ENCODE measurements around the gene JAK2. TPM values are rescaled to one million over a fixed set of nuclear protein-coding genes. Genes with fewer than 3 reads are reported as not detected.

The JAK2 gene
- polyA plus RNA-seq, 1 of the 3 experiments (the other 2 are of a cell fraction) = 1.3 TPM

DNA sequence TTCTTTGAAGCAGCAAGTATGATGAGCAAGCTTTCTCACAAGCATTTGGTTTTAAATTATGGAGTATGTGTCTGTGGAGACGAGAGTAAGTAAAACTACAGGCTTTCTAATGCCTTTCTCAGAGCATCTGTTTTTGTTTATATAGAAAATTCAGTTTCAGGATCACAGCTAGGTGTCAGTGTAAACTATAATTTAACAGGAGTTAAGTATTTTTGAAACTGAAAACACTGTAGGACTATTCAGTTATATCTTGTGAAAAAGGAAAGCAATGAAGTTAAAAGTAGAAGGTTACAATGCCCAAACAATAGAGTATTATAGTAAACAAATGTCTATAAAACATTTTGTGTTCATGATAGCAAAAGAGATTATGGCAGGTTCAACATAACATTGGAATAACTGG, 88.6 kb downstream of the JAK2 start:
- H3F3A ChIP-seq (replicated peaks; ENCODE audit: insufficient read depth) = no peaks in the 10 kb centered on the region
- no peak overlapping the region for H3K27ac ChIP-seq (ENCODE audit: low read depth in 2 of 2, low read length in 1 of 2)
- H3K27me3 ChIP-seq (ENCODE audit: insufficient read depth) = no peaks in the 10 kb centered on the region
- TF ChIP-seq RAD21 (IDR thresholded peaks at IDR 0.05; ENCODE audit: low read length) = peak; percentile 33; the same call in 1 of the 2 replicates
- TF ChIP-seq IRF3 (IDR thresholded peaks at IDR 0.05; ENCODE audit: low read depth, low read length) = no peak
- no peaks in the 10 kb centered on the region for H3K9me2 ChIP-seq
- no peak for DNase-seq
- no peaks in the 10 kb centered on the region for H3K79me2 ChIP-seq (ENCODE audit: insufficient read depth)
- WGBS (ENCODE audit: low lambda C conversion rate) = 94% methylated on average over 1 of the region's 1 CpG
- H2AFZ ChIP-seq (ENCODE audit: low read depth) = no peak overlapping the region
- H3K36me3 ChIP-seq (replicated peaks in 1 of 2; ENCODE audit: control insufficient read depth in 1 of 2, insufficient read depth in 2 of 2, low read length in 1 of 2) = peaks cover 41 to 67% of the 10 kb centered on the region in 2 experiments
- H3K4me3 ChIP-seq (ENCODE audit: low read depth in 2 of 2, low read length in 1 of 2) = no peak overlapping the region
- ChIA-PET CTCF (interaction anchor here (0.6 to 1.1 kb wide), 3 partner anchors 17 to 114 kb away, joined by 3 read pairs; partner anchors contain the start of gene INSL6), POLR2A (no interaction called here)
- no peak overlapping the region for H3K9ac ChIP-seq
- no peaks in the 10 kb centered on the region for H4K20me1 ChIP-seq (ENCODE audit: insufficient read depth)
- H3K4me1 ChIP-seq (ENCODE audit: control insufficient read depth in 1 of 2, insufficient read depth in 2 of 2, low read depth in 1 of 2, low read length in 1 of 2) = peaks cover 0 to 7% of the 10 kb centered on the region in 2 experiments; a peak in 2 of 4 replicates
- no peaks in the 10 kb centered on the region for H3K9me3 ChIP-seq
- no peak overlapping the region for H3K4me2 ChIP-seq

- Histone ChIP-seq H3K9me2 (no peaks in the 10 kb centered on the region), H3F3A (replicated peaks; ENCODE audit: insufficient read depth) (no peaks in the 10 kb centered on the region), H3K36me3 (replicated peaks in 1 of 2; ENCODE audit: control insufficient read depth in 1 of 2, insufficient read depth in 2 of 2, low read length in 1 of 2) (peaks cover 26 to 37% of the 10 kb centered on the region in 2 experiments), H3K4me2 (no peak overlapping the region), H3K9me3 (no peaks in the 10 kb centered on the region), H3K27ac (ENCODE audit: low read depth in 2 of 2, low read length in 1 of 2) (no peak overlapping the region), H2AFZ (ENCODE audit: low read depth) (no peak overlapping the region), H3K4me3 (ENCODE audit: low read depth in 2 of 2, low read length in 1 of 2) (no peak overlapping the region), H3K9ac (no peak overlapping the region), H3K27me3 (ENCODE audit: insufficient read depth) (no peaks in the 10 kb centered on the region), H3K4me1 (ENCODE audit: control insufficient read depth in 1 of 2, insufficient read depth in 2 of 2, low read depth in 1 of 2, low read length in 1 of 2) (no peaks in the 10 kb centered on the region), H3K79me2 (ENCODE audit: insufficient read depth) (no peaks in the 10 kb centered on the region), H4K20me1 (ENCODE audit: insufficient read depth) (no peaks in the 10 kb centered on the region)
- ChIA-PET POLR2A (no interaction called here), CTCF (no interaction called here)
- 95% methylated on average over 30 of the region's 30 CpGs for WGBS (ENCODE audit: low lambda C conversion rate)
- no peak for TF ChIP-seq EP300 (IDR thresholded peaks at IDR 0.05; ENCODE audit: borderline replicate concordance in 1 of 2, low read depth in 1 of 2, low read length in 1 of 2)
- no peak for DNase-seq
These were observed 100.9 kb downstream of the JAK2 start for GRCh38 chr9:5085993-5086392.

- H3K36me3 ChIP-seq (replicated peaks in 1 of 2; ENCODE audit: control insufficient read depth in 1 of 2, insufficient read depth in 2 of 2, low read length in 1 of 2) = peaks cover 21 to 27% of the 10 kb centered on the region in 2 experiments
- CTCF ChIA-PET = no interaction called here
- H3K9me2 ChIP-seq = no peaks in the 10 kb centered on the region
- no peak overlapping the region for H3K9ac ChIP-seq
- H3K4me2 ChIP-seq = no peak overlapping the region
- TF ChIP-seq JUND (IDR thresholded peaks at IDR 0.05) (no peak), EP300 (IDR thresholded peaks at IDR 0.05; ENCODE audit: borderline replicate concordance in 1 of 2, low read depth in 1 of 2, low read length in 1 of 2) (no peak), ELF1 (IDR thresholded peaks at IDR 0.05) (no peak), RAD21 (IDR thresholded peaks at IDR 0.05; ENCODE audit: low read length) (no peak), GABPA (IDR thresholded peaks at IDR 0.05; ENCODE audit: low read depth) (no peak), FOXJ3 (CRISPR knock-in tag; IDR thresholded peaks at IDR 0.05) (no peak)
- TF ChIP-seq, protein P1, sequence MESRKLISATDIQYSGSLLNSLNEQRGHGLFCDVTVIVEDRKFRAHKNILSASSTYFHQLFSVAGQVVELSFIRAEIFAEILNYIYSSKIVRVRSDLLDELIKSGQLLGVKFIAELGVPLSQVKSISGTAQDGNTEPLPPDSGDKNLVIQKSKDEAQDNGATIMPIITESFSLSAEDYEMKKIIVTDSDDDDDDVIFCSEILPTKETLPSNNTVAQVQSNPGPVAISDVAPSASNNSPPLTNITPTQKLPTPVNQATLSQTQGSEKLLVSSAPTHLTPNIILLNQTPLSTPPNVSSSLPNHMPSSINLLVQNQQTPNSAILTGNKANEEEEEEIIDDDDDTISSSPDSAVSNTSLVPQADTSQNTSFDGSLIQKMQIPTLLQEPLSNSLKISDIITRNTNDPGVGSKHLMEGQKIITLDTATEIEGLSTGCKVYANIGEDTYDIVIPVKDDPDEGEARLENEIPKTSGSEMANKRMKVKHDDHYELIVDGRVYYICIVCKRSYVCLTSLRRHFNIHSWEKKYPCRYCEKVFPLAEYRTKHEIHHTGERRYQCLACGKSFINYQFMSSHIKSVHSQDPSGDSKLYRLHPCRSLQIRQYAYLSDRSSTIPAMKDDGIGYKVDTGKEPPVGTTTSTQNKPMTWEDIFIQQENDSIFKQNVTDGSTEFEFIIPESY (IDR thresholded peaks at IDR 0.05; ENCODE audit: borderline replicate concordance, low read depth) = no peak
- no peak overlapping the region for H3K4me3 ChIP-seq (ENCODE audit: low read depth in 2 of 2, low read length in 1 of 2)
- no peaks in the 10 kb centered on the region for H3F3A ChIP-seq (replicated peaks; ENCODE audit: insufficient read depth)
- H3K9me3 ChIP-seq = no peaks in the 10 kb centered on the region
- POLR2A ChIA-PET = no interaction called here
- H3K79me2 ChIP-seq (ENCODE audit: insufficient read depth) = no peaks in the 10 kb centered on the region
- WGBS (ENCODE audit: low lambda C conversion rate) = 76% methylated on average over 2 of the region's 2 CpGs
- no peak for DNase-seq
- no peaks in the 10 kb centered on the region for H4K20me1 ChIP-seq (ENCODE audit: insufficient read depth)
- no peak overlapping the region for H2AFZ ChIP-seq (ENCODE audit: low read depth)
- H3K27me3 ChIP-seq (ENCODE audit: insufficient read depth) = no peaks in the 10 kb centered on the region
- H3K4me1 ChIP-seq (ENCODE audit: control insufficient read depth in 1 of 2, insufficient read depth in 2 of 2, low read depth in 1 of 2, low read length in 1 of 2) = no peaks in the 10 kb centered on the region
- H3K27ac ChIP-seq (ENCODE audit: low read depth in 2 of 2, low read length in 1 of 2) = no peak overlapping the region
These were observed 104.7 kb downstream of the JAK2 start for GRCh38 chr9:5089737-5090136.
